ENCODE data around the gene TMEM40. TPM values are rescaled to one million over a fixed set of nuclear protein-coding genes. Genes with fewer than 3 reads are reported as not detected.

The TMEM40 gene
- total RNA-seq, 4 donors from 2014 or later: not detected

DNA sequence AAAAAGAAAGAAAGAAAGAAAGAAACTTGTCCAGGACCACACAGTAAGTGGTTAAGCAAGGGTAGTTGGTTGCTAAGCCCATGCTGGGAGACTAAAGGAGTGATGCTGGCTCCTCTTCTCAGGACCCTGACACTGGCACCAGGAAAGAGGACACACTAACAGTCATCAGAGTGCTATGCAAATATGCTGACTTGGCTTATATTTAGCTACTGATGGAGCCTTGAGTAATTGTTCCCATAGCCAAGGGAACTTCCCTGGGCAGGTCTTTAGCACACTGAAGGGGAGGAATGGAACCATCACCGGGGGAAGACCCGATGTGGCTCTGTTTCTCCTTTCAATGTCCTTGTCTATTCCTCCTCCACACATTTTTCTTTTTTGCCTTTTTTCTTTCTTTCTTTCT, 6.2 kb downstream of the TMEM40 start:
- Histone ChIP-seq H3K27me3 (no peaks in the 10 kb centered on the region), H3K4me3 (no peak overlapping the region), H3K9me3 (no peaks in the 10 kb centered on the region), H3K27ac (no peak overlapping the region), H3K36me3 (no peaks in the 10 kb centered on the region), H3K4me1 (no peaks in the 10 kb centered on the region)
- intact Hi-C loops (cut with DNase I; ENCODE audit: low total_unique reads): no loop called here
- DNase-seq: no peak
- TF ChIP-seq, protein P1, sequence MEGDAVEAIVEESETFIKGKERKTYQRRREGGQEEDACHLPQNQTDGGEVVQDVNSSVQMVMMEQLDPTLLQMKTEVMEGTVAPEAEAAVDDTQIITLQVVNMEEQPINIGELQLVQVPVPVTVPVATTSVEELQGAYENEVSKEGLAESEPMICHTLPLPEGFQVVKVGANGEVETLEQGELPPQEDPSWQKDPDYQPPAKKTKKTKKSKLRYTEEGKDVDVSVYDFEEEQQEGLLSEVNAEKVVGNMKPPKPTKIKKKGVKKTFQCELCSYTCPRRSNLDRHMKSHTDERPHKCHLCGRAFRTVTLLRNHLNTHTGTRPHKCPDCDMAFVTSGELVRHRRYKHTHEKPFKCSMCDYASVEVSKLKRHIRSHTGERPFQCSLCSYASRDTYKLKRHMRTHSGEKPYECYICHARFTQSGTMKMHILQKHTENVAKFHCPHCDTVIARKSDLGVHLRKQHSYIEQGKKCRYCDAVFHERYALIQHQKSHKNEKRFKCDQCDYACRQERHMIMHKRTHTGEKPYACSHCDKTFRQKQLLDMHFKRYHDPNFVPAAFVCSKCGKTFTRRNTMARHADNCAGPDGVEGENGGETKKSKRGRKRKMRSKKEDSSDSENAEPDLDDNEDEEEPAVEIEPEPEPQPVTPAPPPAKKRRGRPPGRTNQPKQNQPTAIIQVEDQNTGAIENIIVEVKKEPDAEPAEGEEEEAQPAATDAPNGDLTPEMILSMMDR (IDR thresholded peaks at IDR 0.05): no peak
- no peak for TF ChIP-seq POLR2A (IDR thresholded peaks at IDR 0.05)
- WGBS, 2 donors (ENCODE audit: low coverage in 1 of 2): 79 to 85% methylated on average over 2 of the region's 2 CpGs
- in situ Hi-C loops (cut with MboI; ENCODE audit: low pct_ligation_motif_present in 1 of 4, low pct_unique_long_range_greater_than_20kb in 1 of 4, low sequenced_read_pairs in 3 of 4): no loop called here

DNA sequence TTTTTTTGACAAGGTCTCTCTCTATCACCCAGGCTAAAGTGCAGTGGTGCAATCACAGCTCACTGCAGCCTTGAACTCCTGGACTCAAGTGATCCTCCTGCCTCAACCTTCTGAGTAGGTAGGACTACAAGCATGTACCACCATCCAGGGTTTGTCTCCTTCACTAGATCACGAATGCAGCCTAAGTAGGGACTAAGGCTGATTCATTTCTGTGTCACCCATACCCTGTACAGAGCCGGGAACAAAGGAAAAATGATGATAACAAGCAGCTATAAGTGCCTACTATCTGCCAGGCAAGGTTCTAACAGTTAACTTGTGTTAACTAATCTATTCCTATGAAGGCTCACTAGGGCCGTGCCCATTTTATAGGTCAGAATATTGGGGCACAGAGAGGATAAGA, 7.0 kb downstream of the TMEM40 start:
- intact Hi-C loops (cut with DNase I; ENCODE audit: low total_unique reads) (no loop called here), in situ Hi-C loops (cut with MboI; ENCODE audit: low pct_ligation_motif_present in 1 of 4, low pct_unique_long_range_greater_than_20kb in 1 of 4, low sequenced_read_pairs in 3 of 4) (no loop called here)
- Histone ChIP-seq H3K4me1 (no peaks in the 10 kb centered on the region), H3K27ac (no peak overlapping the region), H3K9me3 (no peaks in the 10 kb centered on the region), H3K4me3 (no peak overlapping the region), H3K27me3 (no peaks in the 10 kb centered on the region), H3K36me3 (no peaks in the 10 kb centered on the region)
- DNase-seq: no peak
- TF ChIP-seq, protein P1 (IDR thresholded peaks at IDR 0.05): no peak
- TF ChIP-seq POLR2AphosphoS5 (IDR thresholded peaks at IDR 0.05) (no peak), POLR2A (IDR thresholded peaks at IDR 0.05) (no peak), EP300 (IDR thresholded peaks at IDR 0.05; ENCODE audit: low read depth) (no peak)
- WGBS, 2 donors (ENCODE audit: low coverage in 1 of 2): 63 to 100% methylated on average over 1 to 3 of the region's 3 CpGs

GRCh38 chr3:12751571-12751970, 7.5 kb downstream of the TMEM40 start:
- in situ Hi-C loops (cut with MboI; ENCODE audit: low pct_ligation_motif_present in 1 of 4, low pct_unique_long_range_greater_than_20kb in 1 of 4, low sequenced_read_pairs in 3 of 4): no loop called here
- no peak for TF ChIP-seq POLR2AphosphoS5 (IDR thresholded peaks at IDR 0.05)
- no peak for TF ChIP-seq EP300 (IDR thresholded peaks at IDR 0.05; ENCODE audit: low read depth)
- no peaks in the 10 kb centered on the region for H3K36me3 ChIP-seq
- WGBS, 2 donors (ENCODE audit: low coverage in 1 of 2): 80 to 85% methylated on average over 2 to 5 of the region's 5 CpGs
- no peak overlapping the region for H3K4me3 ChIP-seq
- no peak overlapping the region for H3K27ac ChIP-seq
- intact Hi-C loops (cut with DNase I; ENCODE audit: low total_unique reads): no loop called here
- no peaks in the 10 kb centered on the region for H3K9me3 ChIP-seq
- no peak for DNase-seq
- H3K27me3 ChIP-seq: no peaks in the 10 kb centered on the region
- no peaks in the 10 kb centered on the region for H3K4me1 ChIP-seq

DNA sequence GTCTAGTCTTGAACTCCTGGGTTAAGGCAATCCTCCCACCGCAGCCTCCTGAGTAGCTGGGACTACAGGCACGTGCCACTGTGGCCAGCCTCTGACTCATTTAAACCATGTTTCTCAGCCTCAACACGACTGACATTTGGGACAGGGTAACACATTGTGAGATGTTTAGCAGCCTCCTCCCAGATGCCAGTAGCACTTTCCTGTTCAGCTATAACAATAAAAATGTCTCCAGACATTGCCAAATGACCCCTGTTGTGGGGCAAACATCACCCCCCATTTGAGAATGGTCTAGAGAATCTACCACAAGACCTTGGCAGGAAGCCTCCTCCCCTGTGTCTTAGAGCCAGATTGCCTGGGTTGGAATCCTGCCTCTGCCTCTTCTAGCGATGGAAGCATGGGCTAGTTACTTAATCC, 8.4 kb downstream of the TMEM40 start:
- no peaks in the 10 kb centered on the region for H3K27me3 ChIP-seq
- H3K9me3 ChIP-seq: no peaks in the 10 kb centered on the region
- H3K4me1 ChIP-seq: no peaks in the 10 kb centered on the region
- intact Hi-C loops (cut with DNase I; ENCODE audit: low total_unique reads): no loop called here
- TF ChIP-seq POLR2AphosphoS5 (IDR thresholded peaks at IDR 0.05): no peak
- no peak for TF ChIP-seq POLR2A (IDR thresholded peaks at IDR 0.05)
- TF ChIP-seq EP300 (IDR thresholded peaks at IDR 0.05; ENCODE audit: low read depth): no peak
- TF ChIP-seq, protein P1 (IDR thresholded peaks at IDR 0.05): no peak
- no peak for DNase-seq
- in situ Hi-C loops (cut with MboI; ENCODE audit: low pct_ligation_motif_present in 1 of 4, low pct_unique_long_range_greater_than_20kb in 1 of 4, low sequenced_read_pairs in 3 of 4): no loop called here
- no peaks in the 10 kb centered on the region for H3K36me3 ChIP-seq
- no peak overlapping the region for H3K4me3 ChIP-seq
- no peak overlapping the region for H3K27ac ChIP-seq
- 67% methylated on average over 4 of the region's 4 CpGs; no CpG with 5 or more reads in 1 of the 2 donors for WGBS, 2 donors (ENCODE audit: low coverage in 1 of 2)

GRCh38 chr3:12750223-12750622, 8.8 kb downstream of the TMEM40 start:
- Histone ChIP-seq H3K4me3 (no peak overlapping the region), H3K27me3 (no peaks in the 10 kb centered on the region), H3K9me3 (no peaks in the 10 kb centered on the region), H3K4me1 (no peaks in the 10 kb centered on the region), H3K27ac (no peak overlapping the region), H3K36me3 (no peaks in the 10 kb centered on the region)
- intact Hi-C loops (cut with DNase I; ENCODE audit: low total_unique reads) (no loop called here), in situ Hi-C loops (cut with MboI; ENCODE audit: low pct_ligation_motif_present in 1 of 4, low pct_unique_long_range_greater_than_20kb in 1 of 4, low sequenced_read_pairs in 3 of 4) (no loop called here)
- 20% methylated on average over 3 of the region's 3 CpGs; no CpG with 5 or more reads in 1 of the 2 donors for WGBS, 2 donors (ENCODE audit: low coverage in 1 of 2)
- no peak for TF ChIP-seq POLR2AphosphoS5 (IDR thresholded peaks at IDR 0.05)
- TF ChIP-seq, protein P1 (IDR thresholded peaks at IDR 0.05): no peak
- TF ChIP-seq POLR2A (IDR thresholded peaks at IDR 0.05): no peak
- no peak for TF ChIP-seq EP300 (IDR thresholded peaks at IDR 0.05; ENCODE audit: low read depth)
- peak; percentile 11 for DNase-seq
